ENCODE measurements around the gene SAMD14.

Gene SAMD14

GRCh38 chr17:50165466-50165865 is 35.5 kb upstream of the SAMD14 start:
- ChIA-PET POLR2A (no interaction called here), CTCF (interaction anchor here (1.1 to 3.0 kb wide), 10 partner anchors 9 to 132 kb away, joined by 3 to 11 read pairs (median 6); no protein-coding TSS in a partner anchor)
- Histone ChIP-seq H3K9me3 (ENCODE audit: control extremely low read depth in 1 of 5, control insufficient read depth in 4 of 5, insufficient read depth in 2 of 5, low read depth in 1 of 5, low read length in 4 of 5) (no peaks in the 10 kb centered on the region), H3K4me3 (ENCODE audit: control insufficient read depth in 1 of 7, extremely low read depth in 1 of 7, insufficient read depth in 4 of 7, low read depth in 2 of 7, low read length in 6 of 7) (no peak overlapping the region), H3K27me3 (replicated peaks in 2 of 5; ENCODE audit: control insufficient read depth in 4 of 5, insufficient read depth in 5 of 5, low read length in 4 of 5) (no peaks in the 10 kb centered on the region), H3K4me1 (ENCODE audit: control extremely low read depth in 1 of 4, control insufficient read depth in 4 of 4, insufficient read depth in 4 of 4, low read length in 3 of 4) (peaks cover 9 to 37% (median 29%) of the 10 kb centered on the region in 4 experiments), H3K27ac (ENCODE audit: insufficient read depth in 1 of 2, low read depth in 1 of 2, low read length in 2 of 2, poor library complexity in 1 of 2, severe bottlenecking in 2 of 2) (no peak overlapping the region), H3K36me3 (ENCODE audit: control insufficient read depth in 4 of 4, insufficient read depth in 4 of 4, low read length in 3 of 4) (no peaks in the 10 kb centered on the region)
- WGBS (ENCODE audit: insufficient coverage) = 96% methylated on average over 3 of the region's 3 CpGs
- DNase-seq = no peak

GRCh38 chr17:50165066-50165465 is 35.1 kb upstream of the SAMD14 start:
- peaks cover 9 to 37% (median 29%) of the 10 kb centered on the region in 4 experiments for H3K4me1 ChIP-seq (ENCODE audit: control extremely low read depth in 1 of 4, control insufficient read depth in 4 of 4, insufficient read depth in 4 of 4, low read length in 3 of 4)
- H3K27ac ChIP-seq (ENCODE audit: insufficient read depth in 1 of 2, low read depth in 1 of 2, low read length in 2 of 2, poor library complexity in 1 of 2, severe bottlenecking in 2 of 2) = no peak overlapping the region
- no peak overlapping the region for H3K4me3 ChIP-seq (ENCODE audit: control insufficient read depth in 1 of 7, extremely low read depth in 1 of 7, insufficient read depth in 4 of 7, low read depth in 2 of 7, low read length in 6 of 7)
- POLR2A ChIA-PET = no interaction called here
- CTCF ChIA-PET = interaction anchor here (1.4 to 3.0 kb wide), 8 partner anchors 10 to 133 kb away, joined by 4 to 11 read pairs (median 6); no protein-coding TSS in a partner anchor
- H3K36me3 ChIP-seq (ENCODE audit: control insufficient read depth in 4 of 4, insufficient read depth in 4 of 4, low read length in 3 of 4) = no peaks in the 10 kb centered on the region
- H3K27me3 ChIP-seq (replicated peaks in 2 of 5; ENCODE audit: control insufficient read depth in 4 of 5, insufficient read depth in 5 of 5, low read length in 4 of 5) = no peaks in the 10 kb centered on the region
- WGBS (ENCODE audit: insufficient coverage) = 99% methylated on average over 9 of the region's 9 CpGs
- no peaks in the 10 kb centered on the region for H3K9me3 ChIP-seq (ENCODE audit: control extremely low read depth in 1 of 5, control insufficient read depth in 4 of 5, insufficient read depth in 2 of 5, low read depth in 1 of 5, low read length in 4 of 5)
- DNase-seq = no peak

GRCh38 chr17:50164697-50164988 is 34.7 kb upstream of the SAMD14 start:
- peaks cover 9 to 37% (median 29%) of the 10 kb centered on the region in 4 experiments for H3K4me1 ChIP-seq (ENCODE audit: control extremely low read depth in 1 of 4, control insufficient read depth in 4 of 4, insufficient read depth in 4 of 4, low read length in 3 of 4)
- no peak overlapping the region for H3K4me3 ChIP-seq (ENCODE audit: control insufficient read depth in 1 of 7, extremely low read depth in 1 of 7, insufficient read depth in 4 of 7, low read depth in 2 of 7, low read length in 6 of 7)
- ChIA-PET CTCF (interaction anchor here (1.4 to 3.0 kb wide), 7 partner anchors 10 to 133 kb away, joined by 4 to 9 read pairs (median 6); no protein-coding TSS in a partner anchor), POLR2A (no interaction called here)
- WGBS (ENCODE audit: insufficient coverage) = 100% methylated on average over 2 of the region's 2 CpGs
- no peaks in the 10 kb centered on the region for H3K27me3 ChIP-seq (replicated peaks in 2 of 5; ENCODE audit: control insufficient read depth in 4 of 5, insufficient read depth in 5 of 5, low read length in 4 of 5)
- H3K9me3 ChIP-seq (ENCODE audit: control extremely low read depth in 1 of 5, control insufficient read depth in 4 of 5, insufficient read depth in 2 of 5, low read depth in 1 of 5, low read length in 4 of 5) = no peaks in the 10 kb centered on the region
- DNase-seq = no peak
- no peak overlapping the region for H3K27ac ChIP-seq (ENCODE audit: insufficient read depth in 1 of 2, low read depth in 1 of 2, low read length in 2 of 2, poor library complexity in 1 of 2, severe bottlenecking in 2 of 2)
- no peaks in the 10 kb centered on the region for H3K36me3 ChIP-seq (ENCODE audit: control insufficient read depth in 4 of 4, insufficient read depth in 4 of 4, low read length in 3 of 4)

GRCh38 chr17:50163843-50164696 is 34.1 kb upstream of the SAMD14 start:
- Histone ChIP-seq H3K4me3 (ENCODE audit: control insufficient read depth in 1 of 7, extremely low read depth in 1 of 7, insufficient read depth in 4 of 7, low read depth in 2 of 7, low read length in 6 of 7) (peak overlapping the region in 1 of 7 experiments; percentile 23), H3K27me3 (replicated peaks in 2 of 5; ENCODE audit: control insufficient read depth in 4 of 5, insufficient read depth in 5 of 5, low read length in 4 of 5) (no peaks in the 10 kb centered on the region), H3K4me1 (ENCODE audit: control extremely low read depth in 1 of 4, control insufficient read depth in 4 of 4, insufficient read depth in 4 of 4, low read length in 3 of 4) (peaks cover 9 to 37% (median 29%) of the 10 kb centered on the region in 4 experiments), H3K27ac (ENCODE audit: insufficient read depth in 1 of 2, low read depth in 1 of 2, low read length in 2 of 2, poor library complexity in 1 of 2, severe bottlenecking in 2 of 2) (no peak overlapping the region), H3K9me3 (ENCODE audit: control extremely low read depth in 1 of 5, control insufficient read depth in 4 of 5, insufficient read depth in 2 of 5, low read depth in 1 of 5, low read length in 4 of 5) (no peaks in the 10 kb centered on the region), H3K36me3 (ENCODE audit: control insufficient read depth in 4 of 4, insufficient read depth in 4 of 4, low read length in 3 of 4) (no peaks in the 10 kb centered on the region)
- 92% methylated on average over 8 of the region's 11 CpGs for WGBS (ENCODE audit: insufficient coverage)
- DNase-seq = peak in 2 of 3 donors; percentile 53 to 55
- ChIA-PET POLR2A (no interaction called here), CTCF (interaction anchor here (1.0 to 3.0 kb wide), 9 partner anchors 9 to 134 kb away, joined by 3 to 9 read pairs (median 5); no protein-coding TSS in a partner anchor)

- H3K27ac ChIP-seq (ENCODE audit: insufficient read depth in 1 of 2, low read depth in 1 of 2, low read length in 2 of 2, poor library complexity in 1 of 2, severe bottlenecking in 2 of 2) = no peak overlapping the region
- ChIA-PET CTCF (interaction anchor here (0.7 to 2.8 kb wide), 21 partner anchors 8 to 135 kb away, joined by 3 to 98 read pairs (median 6); partner anchors contain the start of genes PDK2, PPP1R9B and SAMD14), POLR2A (no interaction called here)
- WGBS (ENCODE audit: insufficient coverage) = 76% methylated on average over 4 of the region's 8 CpGs
- no peaks in the 10 kb centered on the region for H3K27me3 ChIP-seq (replicated peaks in 2 of 5; ENCODE audit: control insufficient read depth in 4 of 5, insufficient read depth in 5 of 5, low read length in 4 of 5)
- no peaks in the 10 kb centered on the region for H3K36me3 ChIP-seq (ENCODE audit: control insufficient read depth in 4 of 4, insufficient read depth in 4 of 4, low read length in 3 of 4)
- peaks cover 9 to 32% (median 26%) of the 10 kb centered on the region in 4 experiments for H3K4me1 ChIP-seq (ENCODE audit: control extremely low read depth in 1 of 4, control insufficient read depth in 4 of 4, insufficient read depth in 4 of 4, low read length in 3 of 4)
- no peaks in the 10 kb centered on the region for H3K9me3 ChIP-seq (ENCODE audit: control extremely low read depth in 1 of 5, control insufficient read depth in 4 of 5, insufficient read depth in 2 of 5, low read depth in 1 of 5, low read length in 4 of 5)
- no peak for DNase-seq
- no peak overlapping the region for H3K4me3 ChIP-seq (ENCODE audit: control insufficient read depth in 1 of 7, extremely low read depth in 1 of 7, insufficient read depth in 4 of 7, low read depth in 2 of 7, low read length in 6 of 7)
Observed at GRCh38 chr17:50162466-50163254, 32.7 kb upstream of the SAMD14 start.

- WGBS (ENCODE audit: insufficient coverage) = 72% methylated on average over 15 of the region's 16 CpGs
- POLR2A ChIA-PET = interaction anchor here (1.1 to 1.4 kb wide), 2 partner anchors 11 to 32 kb away, joined by 3 read pairs; partner anchors contain the start of genes PPP1R9B and SAMD14
- peak overlapping the region in 2 of 7 experiments; percentile 79 to 87 for H3K4me3 ChIP-seq (ENCODE audit: control insufficient read depth in 1 of 7, extremely low read depth in 1 of 7, insufficient read depth in 4 of 7, low read depth in 2 of 7, low read length in 6 of 7)
- H3K4me1 ChIP-seq (ENCODE audit: control extremely low read depth in 1 of 4, control insufficient read depth in 4 of 4, insufficient read depth in 4 of 4, low read length in 3 of 4) = peaks cover 9 to 32% (median 26%) of the 10 kb centered on the region in 4 experiments
- DNase-seq = no peak
- no peaks in the 10 kb centered on the region for H3K27me3 ChIP-seq (replicated peaks in 2 of 5; ENCODE audit: control insufficient read depth in 4 of 5, insufficient read depth in 5 of 5, low read length in 4 of 5)
- no peaks in the 10 kb centered on the region for H3K36me3 ChIP-seq (ENCODE audit: control insufficient read depth in 4 of 4, insufficient read depth in 4 of 4, low read length in 3 of 4)
- no peak overlapping the region for H3K27ac ChIP-seq (ENCODE audit: insufficient read depth in 1 of 2, low read depth in 1 of 2, low read length in 2 of 2, poor library complexity in 1 of 2, severe bottlenecking in 2 of 2)
- no peaks in the 10 kb centered on the region for H3K9me3 ChIP-seq (ENCODE audit: control extremely low read depth in 1 of 5, control insufficient read depth in 4 of 5, insufficient read depth in 2 of 5, low read depth in 1 of 5, low read length in 4 of 5)
- CTCF ChIA-PET = interaction anchor here (0.7 to 2.8 kb wide), 20 partner anchors 9 to 136 kb away, joined by 3 to 98 read pairs (median 6); partner anchors contain the start of genes PDK2, PPP1R9B and SAMD14
Observed at GRCh38 chr17:50161911-50162288, 31.9 kb upstream of the SAMD14 start.
